ENCODE results near the gene NIT2. TPM values are rescaled to one million over a fixed set of nuclear protein-coding genes. Genes with fewer than 3 reads are reported as not detected.

Gene NIT2
- total and polyA plus RNA-seq, 9 donors: 23.9 to 30.9 (median 27.0) TPM

DNA sequence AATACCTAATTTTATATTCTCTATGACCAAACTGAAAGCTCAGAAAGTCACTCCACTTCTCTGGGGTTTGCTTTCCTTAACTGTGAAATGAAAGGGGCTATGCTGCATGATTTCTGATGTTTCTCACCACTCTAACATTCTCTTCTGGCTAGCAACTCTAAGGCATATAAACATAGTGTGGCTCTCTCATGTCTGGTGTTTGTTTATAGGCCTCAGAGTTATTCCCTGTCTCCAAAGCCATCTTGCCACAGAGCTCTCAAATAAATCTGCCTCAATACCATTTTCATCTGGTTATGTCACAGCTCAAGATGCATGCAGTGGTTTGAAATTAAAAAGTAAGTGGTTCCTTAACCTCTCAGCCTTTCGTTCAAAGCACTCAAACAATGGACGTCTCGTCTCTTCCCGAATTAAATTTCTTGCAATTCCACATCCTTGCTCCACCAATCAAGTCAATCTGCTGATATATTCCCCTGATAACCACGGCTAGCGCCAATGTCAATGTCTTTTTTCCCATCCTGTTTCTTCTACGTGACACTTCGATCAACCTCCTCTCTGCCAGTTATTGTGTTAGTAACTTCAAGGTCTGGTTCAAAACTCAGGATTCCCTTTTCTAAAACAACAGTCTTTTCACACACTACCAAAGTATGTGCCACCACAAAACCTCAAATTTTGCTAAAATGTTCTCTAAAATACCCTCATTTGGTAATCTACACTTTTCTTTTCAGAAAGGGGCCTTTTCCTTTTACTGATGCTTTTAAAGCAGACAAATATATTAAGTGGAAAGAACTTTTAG, 50.4 kb downstream of the NIT2 start:
- Histone ChIP-seq H3K4me1 (ENCODE audit: control insufficient read depth, insufficient read depth, low read length) (no peaks in the 10 kb centered on the region), H3K9me3 (replicated peaks; ENCODE audit: control insufficient read depth, low read depth, low read length) (peaks cover 13% of the 10 kb centered on the region), H3K27ac (ENCODE audit: low read length) (no peak overlapping the region), H3K27me3 (ENCODE audit: control insufficient read depth, insufficient read depth, low read length) (no peaks in the 10 kb centered on the region), H3K4me3 (ENCODE audit: low read length) (no peak overlapping the region), H3K36me3 (ENCODE audit: control insufficient read depth, insufficient read depth, low read length) (peaks cover 30% of the 10 kb centered on the region)
- WGBS (ENCODE audit: insufficient coverage): 87% methylated on average over 8 of the region's 8 CpGs
- DNase-seq: no peak

- Histone ChIP-seq H3K27me3 (ENCODE audit: control insufficient read depth, insufficient read depth, low read length) (no peaks in the 10 kb centered on the region), H3K9me3 (replicated peaks; ENCODE audit: control insufficient read depth, low read depth, low read length) (peaks cover 15% of the 10 kb centered on the region), H3K36me3 (ENCODE audit: control insufficient read depth, insufficient read depth, low read length) (peaks cover 21% of the 10 kb centered on the region), H3K4me3 (ENCODE audit: low read length) (no peak overlapping the region), H3K4me1 (ENCODE audit: control insufficient read depth, insufficient read depth, low read length) (no peaks in the 10 kb centered on the region), H3K27ac (ENCODE audit: low read length) (no peak overlapping the region)
- DNase-seq: no peak
These were observed 52.0 kb downstream of the NIT2 start for GRCh38 chr3:100386437-100387074.

DNA sequence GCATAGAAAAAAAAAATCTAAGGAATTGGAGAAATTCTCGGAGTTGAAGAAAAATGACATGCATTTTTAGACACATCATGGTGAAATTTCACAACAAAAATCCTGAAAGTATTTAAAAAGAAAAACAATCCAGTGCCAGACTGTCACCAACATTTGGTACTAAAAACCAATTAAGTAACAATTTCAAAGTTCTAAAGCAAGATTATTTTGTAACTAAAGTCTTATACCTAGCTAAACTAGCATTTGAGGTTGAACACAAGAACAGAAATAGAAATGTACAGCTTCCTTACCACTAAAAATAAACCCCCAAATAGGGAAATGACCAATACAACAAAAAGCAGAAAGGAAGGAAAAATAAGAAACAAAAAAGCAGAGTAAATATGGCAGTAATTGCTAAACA, 54.5 kb downstream of the NIT2 start:
- no peak for DNase-seq
- no peak overlapping the region for H3K4me3 ChIP-seq (ENCODE audit: low read length)
- H3K4me1 ChIP-seq (ENCODE audit: control insufficient read depth, insufficient read depth, low read length): no peaks in the 10 kb centered on the region
- H3K9me3 ChIP-seq (replicated peaks; ENCODE audit: control insufficient read depth, low read depth, low read length): peaks cover 15% of the 10 kb centered on the region
- no peaks in the 10 kb centered on the region for H3K27me3 ChIP-seq (ENCODE audit: control insufficient read depth, insufficient read depth, low read length)
- H3K27ac ChIP-seq (ENCODE audit: low read length): no peak overlapping the region
- peaks cover 12% of the 10 kb centered on the region for H3K36me3 ChIP-seq (ENCODE audit: control insufficient read depth, insufficient read depth, low read length)
- WGBS (ENCODE audit: insufficient coverage): no CpG with 5 or more reads among the region's 1 CpG

GRCh38 chr3:100395679-100396431, 61.3 kb downstream of the NIT2 start:
- no peaks in the 10 kb centered on the region for H3K27me3 ChIP-seq (ENCODE audit: control insufficient read depth, insufficient read depth, low read length)
- DNase-seq: no peak
- H3K36me3 ChIP-seq (ENCODE audit: control insufficient read depth, insufficient read depth, low read length): no peaks in the 10 kb centered on the region
- no peak overlapping the region for H3K4me3 ChIP-seq (ENCODE audit: low read length)
- H3K9me3 ChIP-seq (replicated peaks; ENCODE audit: control insufficient read depth, low read depth, low read length): no peaks in the 10 kb centered on the region
- no peak overlapping the region for H3K27ac ChIP-seq (ENCODE audit: low read length)
- peaks cover 4% of the 10 kb centered on the region for H3K4me1 ChIP-seq (ENCODE audit: control insufficient read depth, insufficient read depth, low read length)
- WGBS (ENCODE audit: insufficient coverage): no CpG with 5 or more reads among the region's 2 CpGs

DNA sequence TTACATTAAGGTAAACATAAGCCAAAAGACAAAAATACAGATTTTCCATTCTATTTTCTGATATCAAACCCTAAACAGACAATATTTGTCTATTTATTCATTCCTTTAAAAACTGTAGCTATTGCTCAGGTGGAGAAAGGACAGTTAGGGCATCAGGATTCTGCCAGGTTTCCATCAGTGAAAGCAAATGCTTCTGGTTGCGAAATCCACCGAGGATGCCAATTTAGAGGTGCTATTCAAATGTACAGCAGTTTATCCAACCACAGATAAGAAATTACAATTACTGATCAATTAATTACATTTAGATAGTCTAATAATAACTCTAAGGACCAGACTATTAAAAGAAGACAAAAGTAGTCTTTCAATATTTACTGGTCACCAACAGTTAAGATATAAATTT, 62.4 kb downstream of the NIT2 start:
- Histone ChIP-seq H3K9me3 (replicated peaks; ENCODE audit: control insufficient read depth, low read depth, low read length) (no peaks in the 10 kb centered on the region), H3K4me3 (ENCODE audit: low read length) (no peak overlapping the region), H3K36me3 (ENCODE audit: control insufficient read depth, insufficient read depth, low read length) (no peaks in the 10 kb centered on the region), H3K27me3 (ENCODE audit: control insufficient read depth, insufficient read depth, low read length) (no peaks in the 10 kb centered on the region), H3K4me1 (ENCODE audit: control insufficient read depth, insufficient read depth, low read length) (peaks cover 4% of the 10 kb centered on the region), H3K27ac (ENCODE audit: low read length) (no peak overlapping the region)
- DNase-seq: no peak
- no CpG with 5 or more reads among the region's 2 CpGs for WGBS (ENCODE audit: insufficient coverage)

DNA sequence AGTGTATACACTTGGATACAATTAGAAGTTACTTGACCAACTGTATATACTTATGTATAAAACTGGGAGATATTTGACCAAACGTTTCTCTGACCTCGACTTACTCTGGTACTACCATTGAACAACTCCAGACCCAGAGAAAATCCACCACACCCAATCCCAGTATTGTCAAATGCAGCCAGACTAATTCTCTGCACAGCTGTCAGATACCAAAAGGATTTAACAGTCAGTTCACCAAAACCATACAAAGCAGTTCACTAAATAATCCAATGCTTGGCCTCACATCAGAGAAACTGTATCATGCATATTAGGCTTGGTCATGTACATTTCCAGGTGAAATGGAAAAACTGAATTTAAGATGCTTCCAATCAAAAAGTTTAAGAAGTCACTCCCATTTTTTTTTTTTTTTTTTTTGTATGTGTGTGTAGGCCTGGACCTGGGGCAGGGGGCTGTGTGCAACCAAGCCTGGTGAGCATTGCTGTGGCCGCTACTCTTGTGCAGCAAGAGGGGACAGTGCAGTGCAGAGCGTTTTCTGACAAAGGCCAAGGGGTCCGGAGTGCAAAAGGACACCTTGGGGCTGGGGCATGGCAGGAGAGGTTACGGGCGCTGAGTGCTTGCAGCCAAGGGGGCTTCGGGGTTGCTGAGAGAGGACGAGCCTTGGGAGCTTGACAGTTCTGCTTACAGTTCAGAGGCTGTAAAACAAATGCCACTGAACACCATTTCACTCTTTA, 64.9 kb downstream of the NIT2 start:
- no peak overlapping the region for H3K27ac ChIP-seq (ENCODE audit: low read length)
- H3K4me1 ChIP-seq (ENCODE audit: control insufficient read depth, insufficient read depth, low read length): peaks cover 9% of the 10 kb centered on the region
- H3K27me3 ChIP-seq (ENCODE audit: control insufficient read depth, insufficient read depth, low read length): no peaks in the 10 kb centered on the region
- no peaks in the 10 kb centered on the region for H3K9me3 ChIP-seq (replicated peaks; ENCODE audit: control insufficient read depth, low read depth, low read length)
- H3K4me3 ChIP-seq (ENCODE audit: low read length): peak overlapping the region; percentile 87
- DNase-seq: peak; percentile 13
- no peaks in the 10 kb centered on the region for H3K36me3 ChIP-seq (ENCODE audit: control insufficient read depth, insufficient read depth, low read length)
- 53% methylated on average over 5 of the region's 9 CpGs for WGBS (ENCODE audit: insufficient coverage)

DNA sequence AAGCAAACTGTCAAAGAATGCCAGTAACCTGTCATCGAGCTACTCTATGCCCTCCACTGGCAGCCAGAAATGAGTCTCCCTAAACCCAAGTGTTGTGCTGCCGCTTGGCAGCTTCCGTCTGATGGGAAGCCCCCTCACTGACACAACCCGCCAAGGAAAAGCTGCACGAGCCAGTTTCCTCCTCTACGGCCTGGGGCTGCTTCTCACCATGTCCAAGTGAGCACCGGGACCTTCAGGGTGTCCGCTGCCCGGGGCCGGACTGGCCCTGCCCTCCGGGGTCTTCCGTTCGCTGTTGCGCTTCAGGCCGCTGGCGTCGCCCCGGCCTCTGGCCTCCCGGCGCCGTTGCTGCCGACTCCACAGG, 65.8 kb downstream of the NIT2 start:
- H3K4me3 ChIP-seq (ENCODE audit: low read length): peak overlapping the region; percentile 87
- 0% methylated on average over 22 of the region's 22 CpGs for WGBS (ENCODE audit: insufficient coverage)

DNA sequence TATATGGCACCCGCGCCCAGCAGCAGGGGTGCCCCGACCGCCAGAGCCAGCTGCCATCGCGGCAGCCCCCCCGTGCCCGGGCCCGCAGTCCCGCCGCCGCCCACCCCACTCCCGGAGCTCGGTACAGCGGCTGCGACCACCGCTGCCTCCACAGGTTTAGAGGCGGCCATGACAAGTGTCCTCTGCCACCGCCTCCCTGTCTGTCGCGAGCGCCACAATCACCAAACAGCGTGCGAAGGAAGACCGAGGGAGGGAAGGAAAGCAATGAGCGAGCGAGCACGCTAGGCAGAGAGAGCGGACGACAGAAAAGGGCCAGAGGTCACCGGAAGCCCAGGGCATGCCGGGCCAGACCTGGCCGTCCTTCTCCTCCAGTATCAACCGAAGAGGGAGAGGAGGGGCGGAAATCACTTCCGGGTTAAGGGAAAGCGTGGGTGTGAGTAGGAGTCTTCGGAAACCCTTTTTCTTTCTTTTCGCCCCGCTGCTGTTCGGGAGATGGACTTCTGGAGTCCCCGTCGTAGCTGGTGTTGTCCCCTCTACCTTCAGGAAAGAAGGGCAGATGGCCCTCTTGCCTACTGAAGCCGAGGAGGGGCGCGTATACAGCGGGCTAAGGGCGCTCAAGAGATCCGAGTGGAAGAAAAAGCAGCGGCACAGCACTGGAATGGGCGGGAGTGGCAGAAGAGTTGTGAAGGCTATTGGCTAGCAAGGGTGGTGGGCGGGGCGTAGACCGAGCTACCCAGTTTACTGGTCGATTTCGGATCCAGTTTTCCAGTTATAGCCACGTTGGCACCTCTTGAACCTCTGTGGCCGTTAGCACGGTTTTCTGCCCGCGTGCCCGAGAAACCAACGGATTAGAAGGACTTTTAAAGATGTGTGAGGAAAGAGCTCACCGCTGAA, 66.5 kb downstream of the NIT2 start, which contains the start of the genes LNP1 and TOMM70:
LNP1 (plus strand) TSS at position 760 of the 894 bp plus-strand sequence. CDS start 28,191 bp downstream, outside the sequence.
TOMM70 (minus strand) TSS at position 310 of the 894 bp plus-strand sequence; CDS start at position 170, 140 bp downstream.
- H3K4me1 ChIP-seq (ENCODE audit: control insufficient read depth, insufficient read depth, low read length): peaks cover 9% of the 10 kb centered on the region
- no peaks in the 10 kb centered on the region for H3K27me3 ChIP-seq (ENCODE audit: control insufficient read depth, insufficient read depth, low read length)
- under 1% methylated on average over 52 of the region's 64 CpGs for WGBS (ENCODE audit: insufficient coverage)
- no peaks in the 10 kb centered on the region for H3K9me3 ChIP-seq (replicated peaks; ENCODE audit: control insufficient read depth, low read depth, low read length)
- DNase-seq: peak; percentile 99
- H3K27ac ChIP-seq (ENCODE audit: low read length): peak within 1 kb of the TSS; percentile 99
- peak within 1 kb of the TSS; percentile 87 for H3K4me3 ChIP-seq (ENCODE audit: low read length)
- no peaks in the 10 kb centered on the region for H3K36me3 ChIP-seq (ENCODE audit: control insufficient read depth, insufficient read depth, low read length)

More for the DNA sequence above, 65.8 kb downstream of the NIT2 start:
- Histone ChIP-seq H3K27ac (ENCODE audit: low read length) (peak overlapping the region; percentile 99), H3K9me3 (replicated peaks; ENCODE audit: control insufficient read depth, low read depth, low read length) (no peaks in the 10 kb centered on the region), H3K36me3 (ENCODE audit: control insufficient read depth, insufficient read depth, low read length) (no peaks in the 10 kb centered on the region), H3K4me1 (ENCODE audit: control insufficient read depth, insufficient read depth, low read length) (peaks cover 9% of the 10 kb centered on the region), H3K27me3 (ENCODE audit: control insufficient read depth, insufficient read depth, low read length) (no peaks in the 10 kb centered on the region)
- DNase-seq: peak; percentile 41

DNA sequence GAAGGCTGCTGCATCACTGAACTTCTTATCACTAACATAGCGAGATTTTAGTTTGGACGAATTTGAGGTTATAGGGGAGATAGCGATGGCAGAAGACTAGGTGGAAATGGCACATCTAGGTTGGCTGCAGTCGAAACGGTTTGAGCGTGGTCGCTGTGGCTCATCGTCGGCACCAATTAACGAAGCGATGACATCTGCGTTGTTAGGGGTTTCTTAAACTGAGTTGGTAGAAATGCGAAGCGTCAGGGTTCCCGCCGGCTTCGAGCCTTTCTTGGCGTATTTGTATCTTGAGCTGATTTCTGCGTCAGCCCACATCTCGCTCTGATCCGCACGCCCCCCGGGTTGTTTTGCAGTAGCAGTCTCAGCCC, 67.1 kb downstream of the NIT2 start:
- DNase-seq: peak; percentile 74
- Histone ChIP-seq H3K27ac (ENCODE audit: low read length) (peak overlapping the region; percentile 99), H3K9me3 (replicated peaks; ENCODE audit: control insufficient read depth, low read depth, low read length) (no peaks in the 10 kb centered on the region), H3K27me3 (ENCODE audit: control insufficient read depth, insufficient read depth, low read length) (no peaks in the 10 kb centered on the region), H3K4me1 (ENCODE audit: control insufficient read depth, insufficient read depth, low read length) (peaks cover 9% of the 10 kb centered on the region), H3K36me3 (ENCODE audit: control insufficient read depth, insufficient read depth, low read length) (no peaks in the 10 kb centered on the region), H3K4me3 (ENCODE audit: low read length) (peak overlapping the region; percentile 87)
- under 1% methylated on average over 19 of the region's 23 CpGs for WGBS (ENCODE audit: insufficient coverage)

Data from muscle of leg (tissue), 11 donors.